ENCODE measurements around the gene GIPR.
"Not testable (repeated sequence)": the region's sequence is repeated elsewhere in the genome, so short reads cannot be mapped to it uniquely, and the experiment has no call there.

GIPR gene

GRCh38 chr19:45728683-45729082 lies 60.7 kb downstream of the GIPR start:
- Mint-ChIP-seq H3K36me3 (peaks cover 41% of the 10 kb centered on the region), H3K27ac (peak overlapping the region; percentile 1), H3K4me3 (peak overlapping the region; percentile 24), H3K4me1 (peaks cover 29% of the 10 kb centered on the region)
- not testable (repeated sequence) for ATAC-seq; H3K9me3 Mint-ChIP-seq; DNase-seq (ENCODE audit: low spot score in 2 of 2)

DNA sequence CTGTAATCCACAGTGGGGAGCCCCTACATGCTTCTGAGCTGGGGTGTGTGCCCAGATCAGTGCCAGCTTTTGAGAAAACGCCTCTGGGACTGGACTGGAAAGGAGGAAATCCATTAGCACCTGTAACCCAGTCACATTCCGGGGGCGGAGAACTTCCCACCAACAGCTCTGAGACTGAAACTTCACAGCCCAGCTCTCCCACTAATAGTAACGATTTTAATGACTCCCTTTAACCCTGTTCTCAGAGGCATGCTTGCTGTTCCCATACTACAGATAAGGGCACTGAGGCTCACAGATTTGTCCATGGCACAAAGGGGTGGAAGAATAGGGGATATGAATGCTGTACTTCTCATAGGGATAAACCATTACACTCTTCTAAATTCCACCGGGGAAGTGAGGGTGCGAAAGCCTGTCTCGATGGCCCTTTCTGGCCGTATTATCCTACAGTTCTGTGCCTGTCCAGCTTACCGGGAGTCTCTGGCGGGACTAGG lies 61.8 kb downstream of the GIPR start:
- ATAC-seq (peak; percentile 12), DNase-seq (ENCODE audit: low spot score in 2 of 2) (no peak)
- Mint-ChIP-seq H3K27ac (peak overlapping the region; percentile 86), H3K9me3 (no peaks in the 10 kb centered on the region), H3K36me3 (peaks cover 34% of the 10 kb centered on the region), H3K4me1 (peaks cover 29% of the 10 kb centered on the region), H3K4me3 (peak overlapping the region; percentile 91)

DNA sequence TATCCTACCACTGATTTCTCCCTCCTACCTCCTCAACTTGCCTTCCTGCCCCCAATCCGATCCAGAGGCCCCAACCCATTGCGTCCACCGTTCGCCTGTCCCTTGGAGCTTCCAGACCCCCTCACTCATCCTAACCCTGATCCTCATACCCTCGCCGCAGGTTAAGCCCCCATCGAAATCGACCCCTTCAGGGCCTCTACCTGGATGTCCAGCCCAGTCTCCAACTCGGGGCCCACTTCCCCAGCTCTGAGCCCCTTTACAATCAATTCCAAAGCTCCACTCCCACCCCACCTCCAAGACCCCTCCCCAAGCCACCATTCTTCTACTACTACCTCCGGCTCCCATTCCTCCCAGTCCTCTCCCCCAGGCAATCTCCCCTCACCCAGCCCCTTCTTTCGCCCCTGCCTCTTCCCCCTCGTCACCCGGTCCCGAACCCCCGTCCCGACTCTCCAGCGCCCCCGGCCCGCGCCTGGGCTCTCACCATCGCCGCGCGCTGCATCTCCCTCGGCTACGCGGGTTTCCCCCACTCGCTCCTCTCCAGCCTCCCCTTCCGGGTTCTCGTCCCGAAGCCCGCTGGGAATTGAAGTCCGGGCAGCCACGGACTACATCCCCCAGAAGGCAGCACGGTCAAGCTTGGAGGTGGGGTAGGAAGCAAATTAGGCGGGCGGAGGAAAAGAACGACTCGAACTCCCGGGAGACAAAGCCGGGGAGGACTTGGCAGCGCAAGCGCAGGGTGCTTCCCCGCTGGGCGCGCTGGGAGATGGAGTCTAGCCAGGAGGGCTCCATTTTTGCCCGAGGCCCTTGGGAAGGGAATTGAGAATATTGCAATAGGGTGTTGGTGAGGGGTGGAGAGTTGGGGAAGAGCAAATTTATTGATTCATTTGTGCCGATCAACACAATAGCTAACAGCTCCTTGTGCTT lies 62.6 kb downstream of the GIPR start, which contains the start of gene FBXO46:
Gene FBXO46 (minus strand): TSS at position 529 of the 921 bp plus-strand sequence. CDS start 17,401 bp downstream, outside the sequence.
- Mint-ChIP-seq H3K4me1 (peaks cover 29% of the 10 kb centered on the region), H3K27ac (peak within 1 kb of the TSS; percentile 86), H3K36me3 (peaks cover 26% of the 10 kb centered on the region), H3K9me3 (no peaks in the 10 kb centered on the region), H3K4me3 (peak within 1 kb of the TSS; percentile 91)
- DNase-seq (ENCODE audit: low spot score in 2 of 2) = peak; percentile 77 to 95
- ATAC-seq = peak; percentile 99

Data from stimulated activated effector memory CD8-positive, alpha-beta T cell treated with anti-CD3 and anti-CD28 coated beads, Interleukin-12 subunit alpha, Interleukin-12 subunit beta, amount 100 ng/mL, for 72 hours (primary cell).